GM13977 (cell line): Measurements from ENCODE around the gene MYO10.

ENCODE experiments used
- DNase-seq: peaks from one replicate; pipeline ENCODE4 v3.0.0; 2012; ENCODE audit warnings: low spot score
- in situ Hi-C: fragments of 300-500 bp; cut with MboI; formaldehyde crosslinking; loops from one replicate; pipeline ENCODE4 v1.12.0; 2022; ENCODE audit warnings: low sequenced_read_pairs, low pct_unique_long_range_greater_than_20kb, mixed read lengths, inconsistent platforms; ENCODE audit not compliant: unreplicated experiment
- TF ChIP-seq, protein P1 (sequence below): IDR thresholded peaks from 2 replicates; pipeline ENCODE4 v1.5.1; 2012; ENCODE audit warnings: mild to moderate bottlenecking, control low read depth; ENCODE audit not compliant: insufficient read depth; ENCODE audit errors: extremely low read depth, missing control alignments

MYO10 gene

DNA sequence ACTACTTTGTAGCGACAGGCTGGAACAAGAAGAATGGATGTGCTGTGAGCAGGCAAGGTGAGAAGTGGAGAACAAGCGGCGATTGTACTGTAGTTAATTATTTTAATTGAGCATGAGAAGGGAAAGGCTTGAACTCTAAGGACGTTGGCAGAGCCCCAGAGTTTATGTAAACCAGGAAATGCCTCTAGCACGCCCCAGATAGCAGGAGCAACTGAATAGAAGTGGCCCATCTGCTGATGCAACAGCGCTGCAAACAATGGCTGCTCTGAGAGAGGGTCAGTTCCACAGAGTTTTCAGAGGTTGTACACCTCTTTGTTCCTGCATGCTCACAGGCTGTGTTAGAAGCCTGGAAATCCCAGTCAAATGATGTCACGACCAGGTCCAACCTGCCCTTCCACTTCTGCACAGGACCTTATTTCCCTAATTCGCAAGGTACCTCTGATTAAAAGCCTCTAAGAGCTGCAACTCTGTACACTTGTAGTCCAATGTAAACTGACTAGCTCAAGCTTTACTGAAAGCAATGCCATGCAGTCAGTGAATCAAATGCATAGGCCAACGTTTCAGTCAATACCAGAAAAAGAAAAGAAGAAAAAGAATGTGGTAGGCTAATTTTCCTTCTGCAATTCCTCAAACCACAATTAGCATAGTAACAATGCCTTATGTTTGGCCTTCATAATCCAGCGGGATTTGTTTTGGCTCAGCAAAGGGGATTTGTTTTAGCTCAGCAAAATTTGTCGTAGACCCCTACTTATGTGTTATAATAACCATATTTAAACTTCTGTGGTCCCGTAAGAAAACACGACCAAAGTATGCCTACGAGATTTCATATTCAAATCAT lies 199.7 kb downstream of the MYO10 start:
- DNase-seq: no peak
- in situ Hi-C loops: no loop called here
- TF ChIP-seq, protein P1, sequence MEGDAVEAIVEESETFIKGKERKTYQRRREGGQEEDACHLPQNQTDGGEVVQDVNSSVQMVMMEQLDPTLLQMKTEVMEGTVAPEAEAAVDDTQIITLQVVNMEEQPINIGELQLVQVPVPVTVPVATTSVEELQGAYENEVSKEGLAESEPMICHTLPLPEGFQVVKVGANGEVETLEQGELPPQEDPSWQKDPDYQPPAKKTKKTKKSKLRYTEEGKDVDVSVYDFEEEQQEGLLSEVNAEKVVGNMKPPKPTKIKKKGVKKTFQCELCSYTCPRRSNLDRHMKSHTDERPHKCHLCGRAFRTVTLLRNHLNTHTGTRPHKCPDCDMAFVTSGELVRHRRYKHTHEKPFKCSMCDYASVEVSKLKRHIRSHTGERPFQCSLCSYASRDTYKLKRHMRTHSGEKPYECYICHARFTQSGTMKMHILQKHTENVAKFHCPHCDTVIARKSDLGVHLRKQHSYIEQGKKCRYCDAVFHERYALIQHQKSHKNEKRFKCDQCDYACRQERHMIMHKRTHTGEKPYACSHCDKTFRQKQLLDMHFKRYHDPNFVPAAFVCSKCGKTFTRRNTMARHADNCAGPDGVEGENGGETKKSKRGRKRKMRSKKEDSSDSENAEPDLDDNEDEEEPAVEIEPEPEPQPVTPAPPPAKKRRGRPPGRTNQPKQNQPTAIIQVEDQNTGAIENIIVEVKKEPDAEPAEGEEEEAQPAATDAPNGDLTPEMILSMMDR: no peak

DNA sequence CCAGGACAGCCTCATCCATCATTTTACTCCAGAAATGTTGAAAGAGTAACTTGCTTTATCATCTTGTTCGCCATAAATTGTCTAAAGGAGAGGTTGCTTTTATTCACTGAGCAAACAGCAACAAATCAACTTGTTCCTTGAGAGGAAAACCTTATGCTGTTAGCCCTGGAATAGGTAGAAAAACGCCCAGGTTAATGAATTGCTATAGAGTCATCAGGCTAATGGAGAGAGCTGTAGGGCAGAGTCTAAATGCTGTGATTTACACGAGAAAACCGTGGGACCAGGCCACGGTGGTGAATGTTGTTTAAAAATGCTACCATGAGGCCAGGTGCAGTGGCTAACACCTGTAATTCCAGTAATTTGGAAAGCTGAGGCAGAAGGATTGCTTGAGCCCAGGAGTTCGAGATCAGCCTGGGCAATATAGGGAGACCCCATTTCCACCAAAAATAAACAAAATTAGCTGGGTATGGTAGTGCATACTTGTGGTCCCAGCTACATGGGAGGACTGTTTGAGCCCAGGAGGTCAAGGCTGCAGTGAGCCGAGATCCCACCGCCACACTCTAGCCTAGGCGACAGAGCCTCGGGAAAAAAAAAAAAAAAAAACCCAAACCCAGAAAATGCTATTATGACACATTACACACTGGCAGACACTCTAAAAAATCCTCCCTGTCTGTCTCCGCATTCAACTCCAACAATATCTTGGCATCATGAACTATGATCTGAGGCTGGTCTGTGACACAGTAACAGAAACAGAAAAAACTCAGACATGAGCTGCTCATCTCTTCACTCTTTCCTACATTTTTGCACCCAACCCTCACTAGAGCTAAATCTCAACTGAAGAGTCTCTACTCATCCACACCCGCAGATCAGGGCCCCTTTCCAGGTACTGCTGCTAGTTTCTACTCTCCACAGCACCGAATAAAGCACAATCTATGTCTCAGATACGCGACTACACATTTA lies 200.7 kb downstream of the MYO10 start:
- DNase-seq: no peak
- TF ChIP-seq, protein P1: no peak
- in situ Hi-C loops: no loop called here

DNA sequence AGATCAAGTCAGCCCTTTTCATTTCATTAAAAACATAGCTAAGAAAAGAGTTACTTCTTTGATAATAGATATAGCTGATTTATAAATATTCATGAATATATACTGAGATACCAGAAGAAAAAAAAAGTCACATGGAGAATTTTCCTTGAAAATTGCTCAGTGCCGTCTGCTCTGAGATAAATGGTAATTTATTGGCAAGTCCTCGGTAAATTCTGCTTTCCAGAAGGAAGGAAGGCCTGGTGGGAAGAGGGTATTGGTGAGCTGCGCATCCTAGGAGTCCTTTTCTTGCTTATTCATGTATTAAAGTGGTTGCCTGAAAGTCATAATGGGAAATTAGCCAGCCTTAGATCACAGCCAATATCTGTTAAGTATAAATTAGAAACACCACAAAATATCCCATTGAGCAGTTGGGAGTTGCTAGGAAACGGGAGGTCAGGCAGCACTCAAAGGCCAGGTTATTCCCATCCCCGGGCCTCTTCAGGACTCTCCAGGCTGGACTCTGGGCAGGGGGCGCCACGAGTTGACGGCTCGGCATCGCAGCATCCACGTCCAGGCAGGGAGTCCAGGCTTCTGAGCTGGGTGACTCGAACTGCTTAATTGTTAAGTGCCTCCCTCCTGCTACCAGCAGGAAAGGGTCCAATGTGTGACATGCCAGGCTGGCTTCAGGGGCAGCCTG lies 202.6 kb downstream of the MYO10 start:
- TF ChIP-seq, protein P1: no peak
- in situ Hi-C loops: no loop called here
- DNase-seq: no peak

DNA sequence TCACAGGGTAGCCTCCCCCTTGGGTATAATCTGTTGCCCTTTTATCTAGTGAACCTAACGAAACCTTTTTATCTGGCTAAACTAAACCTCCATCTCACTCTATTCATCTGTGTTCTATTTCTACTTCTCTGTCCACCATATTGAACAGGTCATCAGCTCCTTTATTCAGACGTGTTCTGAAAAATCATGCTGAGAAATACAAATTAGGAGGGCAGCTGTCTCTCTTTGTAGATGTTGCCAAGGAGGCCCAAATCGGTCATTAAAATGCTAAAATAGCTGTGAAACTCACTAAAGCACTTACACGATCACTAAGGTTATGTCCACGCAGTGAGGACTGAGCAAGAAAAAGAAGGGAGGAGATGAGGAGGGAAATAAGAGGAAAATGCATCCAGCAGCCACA lies 203.7 kb downstream of the MYO10 start:
- in situ Hi-C loops: no loop called here
- TF ChIP-seq, protein P1: no peak
- no peak for DNase-seq

DNA sequence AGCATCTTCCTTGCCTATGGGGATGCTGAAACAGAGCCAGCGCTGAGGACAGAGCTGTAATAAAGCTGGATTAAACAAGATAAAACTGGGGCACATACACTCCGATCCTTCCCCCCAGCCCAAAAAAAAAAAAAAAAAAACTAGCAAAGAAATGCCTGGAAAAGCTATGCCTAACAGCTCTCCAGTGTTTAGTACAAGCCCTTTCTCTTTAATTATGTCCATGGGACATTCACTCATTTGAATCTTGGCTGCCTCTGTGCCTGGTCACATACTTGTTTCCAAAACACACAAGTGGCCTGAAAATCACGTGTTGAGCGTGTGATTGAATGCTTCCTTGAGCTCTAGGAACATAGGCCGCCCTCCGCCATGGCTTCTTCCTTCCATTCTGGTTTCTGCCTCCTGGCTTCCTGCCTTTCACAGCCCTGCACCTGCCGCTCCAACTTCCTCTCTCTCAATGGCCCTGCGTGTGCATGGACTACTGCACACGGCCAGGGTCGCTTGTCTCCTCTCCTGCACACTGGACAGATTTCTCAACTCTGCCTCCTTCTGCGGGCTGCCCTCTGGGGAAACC lies 208.2 kb downstream of the MYO10 start:
- in situ Hi-C loops: no loop called here
- TF ChIP-seq, protein P1: no peak
- DNase-seq: no peak

DNA sequence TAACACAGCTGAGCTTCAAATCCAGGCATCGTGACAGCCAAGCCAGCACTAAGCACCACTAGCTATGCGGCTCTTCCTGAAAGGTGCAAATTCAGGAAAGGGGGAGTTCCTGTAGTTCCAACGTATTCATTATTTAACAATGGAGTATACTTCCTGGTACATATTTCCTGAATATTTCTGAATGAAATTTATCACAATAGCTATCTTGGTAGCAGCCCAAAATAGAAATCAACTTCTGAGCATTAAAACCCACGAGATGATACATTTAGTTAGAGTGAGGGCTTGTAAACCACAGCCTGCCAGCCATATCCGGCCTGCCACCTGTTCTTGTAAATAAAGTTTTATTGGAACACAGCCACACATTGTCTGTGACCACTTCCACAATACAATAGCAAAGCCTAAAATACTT lies 209.5 kb downstream of the MYO10 start:
- DNase-seq: no peak
- in situ Hi-C loops: no loop called here
- TF ChIP-seq, protein P1: no peak
